ENCODE results near the gene AMD1.
"Not testable (repeated sequence)": the region's sequence is repeated elsewhere in the genome, so short reads cannot be mapped to it uniquely, and the experiment has no call there.

The AMD1 gene

DNA sequence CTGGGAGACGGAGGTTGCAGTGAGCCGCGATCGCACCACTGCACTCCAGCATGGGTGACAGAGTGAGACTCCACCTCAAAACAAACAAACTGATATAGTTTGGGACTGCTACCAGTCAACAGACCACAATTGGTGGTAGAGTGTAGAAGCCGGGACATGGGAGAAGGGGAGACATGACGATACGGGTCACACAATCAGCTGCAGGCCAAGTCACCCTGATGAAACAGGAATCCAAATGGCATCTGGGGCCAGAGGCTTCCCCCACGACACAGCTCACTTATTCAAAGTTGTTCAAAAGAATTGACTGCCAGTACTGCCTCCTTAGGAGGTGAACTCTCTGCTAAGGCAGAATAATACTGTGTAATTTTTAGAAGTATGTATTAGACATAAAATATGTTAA, 27.5 kb downstream of the AMD1 start:
- no peak for DNase-seq (ENCODE audit: low spot score)
- Histone ChIP-seq H3K4me3 (no peak overlapping the region), H3K27ac (no peak overlapping the region)
- TF ChIP-seq, protein P1, sequence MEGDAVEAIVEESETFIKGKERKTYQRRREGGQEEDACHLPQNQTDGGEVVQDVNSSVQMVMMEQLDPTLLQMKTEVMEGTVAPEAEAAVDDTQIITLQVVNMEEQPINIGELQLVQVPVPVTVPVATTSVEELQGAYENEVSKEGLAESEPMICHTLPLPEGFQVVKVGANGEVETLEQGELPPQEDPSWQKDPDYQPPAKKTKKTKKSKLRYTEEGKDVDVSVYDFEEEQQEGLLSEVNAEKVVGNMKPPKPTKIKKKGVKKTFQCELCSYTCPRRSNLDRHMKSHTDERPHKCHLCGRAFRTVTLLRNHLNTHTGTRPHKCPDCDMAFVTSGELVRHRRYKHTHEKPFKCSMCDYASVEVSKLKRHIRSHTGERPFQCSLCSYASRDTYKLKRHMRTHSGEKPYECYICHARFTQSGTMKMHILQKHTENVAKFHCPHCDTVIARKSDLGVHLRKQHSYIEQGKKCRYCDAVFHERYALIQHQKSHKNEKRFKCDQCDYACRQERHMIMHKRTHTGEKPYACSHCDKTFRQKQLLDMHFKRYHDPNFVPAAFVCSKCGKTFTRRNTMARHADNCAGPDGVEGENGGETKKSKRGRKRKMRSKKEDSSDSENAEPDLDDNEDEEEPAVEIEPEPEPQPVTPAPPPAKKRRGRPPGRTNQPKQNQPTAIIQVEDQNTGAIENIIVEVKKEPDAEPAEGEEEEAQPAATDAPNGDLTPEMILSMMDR (IDR thresholded peaks at IDR 0.05), result no peak

DNA sequence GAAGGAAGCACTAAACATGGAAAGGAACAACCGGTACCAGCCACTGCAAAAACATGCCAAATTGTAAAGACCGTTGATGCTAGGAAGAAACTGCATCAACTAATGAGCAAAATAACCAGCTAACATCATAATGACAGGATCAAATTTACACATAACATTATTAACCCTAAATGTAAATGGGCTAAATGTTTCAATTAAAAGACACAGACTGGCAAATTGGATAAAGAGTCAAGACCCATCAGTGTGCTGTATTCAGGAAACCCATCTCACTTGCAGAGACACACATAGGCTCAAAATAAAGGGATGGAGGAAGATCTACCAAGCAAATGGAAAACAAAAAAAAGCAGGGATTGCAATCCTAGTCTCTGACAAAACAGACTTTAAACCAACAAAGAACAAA, 31.7 kb downstream of the AMD1 start:
- not testable (repeated sequence) for DNase-seq (ENCODE audit: low spot score); H3K4me3 ChIP-seq; H3K27ac ChIP-seq

DNA sequence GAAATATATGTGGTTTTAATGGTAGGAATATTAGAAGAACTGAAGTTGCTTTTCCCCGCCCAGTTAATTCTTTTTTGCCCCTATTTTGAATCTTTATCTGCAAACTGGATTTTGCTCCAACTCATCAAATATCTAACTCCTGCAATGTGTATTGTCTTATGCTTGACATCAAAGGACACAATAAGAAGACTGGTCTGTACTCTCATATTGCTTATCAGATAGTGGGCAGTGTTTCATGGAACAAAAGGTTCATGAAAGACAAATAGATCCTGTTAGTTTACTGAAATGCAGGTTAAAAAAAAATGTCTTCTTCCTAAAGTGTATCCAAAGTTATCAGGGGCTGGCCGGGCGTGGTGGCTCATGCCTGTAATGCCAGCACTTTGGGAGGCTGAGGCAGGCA, 56.2 kb downstream of the AMD1 start:
- Histone ChIP-seq H3K27ac (no peak overlapping the region), H3K4me3 (no peak overlapping the region)
- DNase-seq (ENCODE audit: low spot score), result no peak
- TF ChIP-seq, protein P1 (IDR thresholded peaks at IDR 0.05), result no peak

DNA sequence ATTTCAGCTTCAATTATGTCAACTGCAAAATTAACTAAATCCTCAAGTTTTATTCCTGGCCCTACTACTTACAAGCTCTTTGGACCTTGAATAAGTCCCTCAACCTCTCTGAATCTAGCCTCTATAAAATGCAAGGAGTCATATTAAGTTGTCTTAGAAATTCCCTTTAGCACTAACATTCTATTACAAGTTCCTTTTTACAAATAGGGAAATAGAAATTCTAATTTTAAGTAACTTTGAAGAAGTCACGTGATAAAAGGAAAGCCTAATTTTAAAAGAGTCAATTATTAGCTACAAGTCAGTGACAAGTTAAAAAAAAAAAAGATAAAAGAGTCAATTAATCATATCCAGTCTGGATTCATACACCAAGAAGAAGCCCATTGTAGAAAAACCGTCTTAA, 59.3 kb downstream of the AMD1 start:
- TF ChIP-seq, protein P1 (IDR thresholded peaks at IDR 0.05), result no peak
- Histone ChIP-seq H3K27ac (no peak overlapping the region), H3K4me3 (no peak overlapping the region)
- DNase-seq (ENCODE audit: low spot score), result no peak

DNA sequence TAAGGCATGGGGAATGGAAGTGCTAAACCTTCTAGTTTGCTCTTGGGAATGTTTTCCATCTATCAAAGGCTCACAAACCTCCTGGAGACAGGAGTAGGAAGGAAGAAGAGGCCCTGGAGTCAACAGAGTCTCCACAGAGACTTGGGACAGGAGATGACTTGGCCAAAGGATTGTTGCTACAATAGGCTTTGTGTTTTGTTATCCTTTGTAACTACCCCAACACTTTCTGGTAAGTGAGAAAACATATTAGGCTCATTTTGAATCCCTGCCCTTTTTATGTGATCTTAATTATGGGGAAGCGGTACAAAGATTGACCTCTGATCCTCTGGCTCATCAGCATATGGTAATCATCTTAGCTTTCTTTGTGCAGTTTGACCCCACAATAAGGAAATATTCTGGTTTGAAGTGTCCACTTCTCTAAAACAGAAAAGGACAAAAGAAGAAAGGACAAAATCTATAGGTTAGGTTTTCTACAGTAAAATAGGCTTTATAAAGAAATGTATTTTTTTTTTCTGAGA, 59.9 kb downstream of the AMD1 start:
- Histone ChIP-seq H3K4me3 (no peak overlapping the region), H3K27ac (no peak overlapping the region)
- no peak for DNase-seq (ENCODE audit: low spot score)
- TF ChIP-seq, protein P1 (IDR thresholded peaks at IDR 0.05), result no peak

DNA sequence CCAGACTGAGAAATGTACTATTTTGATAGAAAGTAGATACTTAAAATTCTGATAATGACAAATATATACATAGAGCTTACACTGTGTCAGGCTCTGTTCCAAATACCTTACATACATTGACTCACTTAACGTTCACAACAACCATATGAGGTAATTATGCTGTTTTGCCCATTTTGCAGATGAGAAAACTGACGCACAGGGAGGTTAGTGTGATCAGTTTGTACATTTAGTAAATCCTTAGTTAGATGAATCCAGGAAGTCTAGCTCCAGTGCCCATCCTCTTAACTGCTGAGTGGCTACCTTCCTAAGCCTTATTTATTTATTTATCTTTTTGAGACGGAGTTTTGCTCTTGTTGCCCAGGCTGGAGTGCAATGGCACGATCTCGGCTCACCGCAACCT, 60.6 kb downstream of the AMD1 start:
- TF ChIP-seq, protein P1 (IDR thresholded peaks at IDR 0.05), result no peak
- no peak for DNase-seq (ENCODE audit: low spot score)
- H3K4me3 ChIP-seq, result no peak overlapping the region
- H3K27ac ChIP-seq, result no peak overlapping the region

DNA sequence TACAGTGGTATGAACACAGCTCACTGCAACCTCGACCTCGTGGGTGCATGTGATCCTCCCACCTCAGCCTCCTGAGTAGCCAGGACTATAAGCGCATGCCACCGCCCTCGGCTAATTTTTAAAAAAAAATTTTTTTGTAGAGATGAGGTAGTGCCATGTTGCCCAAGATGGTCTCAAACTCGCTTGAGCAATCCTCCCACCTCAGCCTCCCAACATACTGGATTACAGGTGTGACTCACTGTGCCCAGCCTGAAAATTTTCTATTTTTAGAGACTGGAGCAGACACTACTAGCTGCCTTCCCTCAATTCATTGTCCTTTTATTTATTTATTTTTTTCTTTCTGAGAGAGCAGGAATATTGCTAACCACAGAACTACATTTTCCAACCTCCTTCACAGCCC, 63.6 kb downstream of the AMD1 start:
- H3K4me3 ChIP-seq, result no peak overlapping the region
- H3K27ac ChIP-seq, result no peak overlapping the region
- TF ChIP-seq, protein P1 (IDR thresholded peaks at IDR 0.05), result no peak
- DNase-seq (ENCODE audit: low spot score), result no peak
